ENCODE data around the gene LRFN2.

DNA sequence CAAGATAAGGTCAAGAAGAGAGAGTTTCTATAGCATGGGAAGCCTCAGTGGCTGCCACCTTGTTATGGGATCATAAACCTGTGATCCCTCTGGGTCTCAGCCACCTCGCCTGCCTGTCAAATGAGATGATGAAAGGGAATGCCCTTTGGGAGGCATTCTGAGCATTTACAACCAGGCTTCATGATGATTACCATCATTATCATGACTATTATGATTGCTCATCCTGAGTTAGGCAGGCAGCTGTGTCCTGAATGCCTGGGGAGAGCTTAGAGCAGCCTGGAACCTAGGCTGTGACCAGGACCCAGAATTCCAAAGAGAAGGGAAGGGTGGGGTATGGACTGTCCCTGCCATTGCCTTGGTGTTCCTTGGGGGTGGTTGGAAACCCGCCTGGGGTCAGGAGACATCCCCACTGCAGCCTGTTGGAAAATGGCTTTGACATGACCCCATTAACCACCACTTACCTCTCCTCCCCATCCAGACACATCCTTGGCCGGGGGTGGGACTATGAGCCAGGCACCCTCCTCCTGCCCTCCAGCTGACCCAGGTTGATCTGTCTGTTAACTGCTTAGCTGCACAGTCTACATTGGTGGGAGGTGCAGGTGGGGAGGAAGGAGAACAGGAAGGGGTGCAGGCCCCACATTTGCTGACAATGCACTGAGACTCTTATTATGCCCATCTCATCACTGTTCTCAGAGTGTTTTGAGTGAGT lies 51.9 kb downstream of the LRFN2 start:
- TF ChIP-seq, protein P1, sequence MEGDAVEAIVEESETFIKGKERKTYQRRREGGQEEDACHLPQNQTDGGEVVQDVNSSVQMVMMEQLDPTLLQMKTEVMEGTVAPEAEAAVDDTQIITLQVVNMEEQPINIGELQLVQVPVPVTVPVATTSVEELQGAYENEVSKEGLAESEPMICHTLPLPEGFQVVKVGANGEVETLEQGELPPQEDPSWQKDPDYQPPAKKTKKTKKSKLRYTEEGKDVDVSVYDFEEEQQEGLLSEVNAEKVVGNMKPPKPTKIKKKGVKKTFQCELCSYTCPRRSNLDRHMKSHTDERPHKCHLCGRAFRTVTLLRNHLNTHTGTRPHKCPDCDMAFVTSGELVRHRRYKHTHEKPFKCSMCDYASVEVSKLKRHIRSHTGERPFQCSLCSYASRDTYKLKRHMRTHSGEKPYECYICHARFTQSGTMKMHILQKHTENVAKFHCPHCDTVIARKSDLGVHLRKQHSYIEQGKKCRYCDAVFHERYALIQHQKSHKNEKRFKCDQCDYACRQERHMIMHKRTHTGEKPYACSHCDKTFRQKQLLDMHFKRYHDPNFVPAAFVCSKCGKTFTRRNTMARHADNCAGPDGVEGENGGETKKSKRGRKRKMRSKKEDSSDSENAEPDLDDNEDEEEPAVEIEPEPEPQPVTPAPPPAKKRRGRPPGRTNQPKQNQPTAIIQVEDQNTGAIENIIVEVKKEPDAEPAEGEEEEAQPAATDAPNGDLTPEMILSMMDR (IDR thresholded peaks at IDR 0.05) = no peak
- TF ChIP-seq POLR2AphosphoS5 (IDR thresholded peaks at IDR 0.05) (no peak), POLR2A (IDR thresholded peaks at IDR 0.05) (no peak)

All from prostate gland (tissue), 2 donors.